Measurements from ENCODE around the gene TRIM65.

Gene TRIM65

GRCh38 chr17:75845058-75845711 lies 51.6 kb downstream of the TRIM65 start:
- no peak overlapping the region for H3K9ac ChIP-seq (ENCODE audit: low read depth, low read length)
- H3K27me3 ChIP-seq (ENCODE audit: control insufficient read depth, insufficient read depth, low read length) = no peaks in the 10 kb centered on the region
- H3K4me2 ChIP-seq (ENCODE audit: low read length) = no peak overlapping the region
- H3K4me3 ChIP-seq (ENCODE audit: low read length) = no peak overlapping the region
- peaks cover 27% of the 10 kb centered on the region for H3K4me1 ChIP-seq (ENCODE audit: control insufficient read depth, insufficient read depth, low read length)
- no peaks in the 10 kb centered on the region for H3K9me3 ChIP-seq (replicated peaks; ENCODE audit: low read length)
- H3K36me3 ChIP-seq (ENCODE audit: insufficient read depth, low read length) = peaks cover 39% of the 10 kb centered on the region

GRCh38 chr17:75844530-75845057 lies 52.2 kb downstream of the TRIM65 start:
- Histone ChIP-seq H3K9ac (ENCODE audit: low read depth, low read length) (no peak overlapping the region), H3K4me2 (ENCODE audit: low read length) (no peak overlapping the region), H3K27me3 (ENCODE audit: control insufficient read depth, insufficient read depth, low read length) (no peaks in the 10 kb centered on the region), H3K4me1 (ENCODE audit: control insufficient read depth, insufficient read depth, low read length) (peaks cover 26% of the 10 kb centered on the region), H3K4me3 (ENCODE audit: low read length) (no peak overlapping the region), H3K36me3 (ENCODE audit: insufficient read depth, low read length) (peaks cover 36% of the 10 kb centered on the region), H3K9me3 (replicated peaks; ENCODE audit: low read length) (no peaks in the 10 kb centered on the region)

- no peak within 1 kb of the TSS for H3K9ac ChIP-seq (ENCODE audit: low read depth, low read length)
- H3K4me2 ChIP-seq (ENCODE audit: low read length) = no peak within 1 kb of the TSS
- H3K9me3 ChIP-seq (replicated peaks; ENCODE audit: low read length) = no peaks in the 10 kb centered on the region
- peaks cover 21% of the 10 kb centered on the region for H3K4me1 ChIP-seq (ENCODE audit: control insufficient read depth, insufficient read depth, low read length)
- H3K27me3 ChIP-seq (ENCODE audit: control insufficient read depth, insufficient read depth, low read length) = no peaks in the 10 kb centered on the region
- H3K36me3 ChIP-seq (ENCODE audit: insufficient read depth, low read length) = peaks cover 28% of the 10 kb centered on the region
- H3K4me3 ChIP-seq (ENCODE audit: low read length) = no peak within 1 kb of the TSS
These were observed 52.9 kb downstream of the TRIM65 start, which contains the start of gene UNC13D for GRCh38 chr17:75843577-75844529. Gene UNC13D, minus strand, starts transcription at chr17:75844404. Its CDS starts 67 bp downstream, at chr17:75844337.

GRCh38 chr17:75842963-75843576 lies 53.7 kb downstream of the TRIM65 start:
- H3K4me2 ChIP-seq (ENCODE audit: low read length) = no peak overlapping the region
- peaks cover 20% of the 10 kb centered on the region for H3K36me3 ChIP-seq (ENCODE audit: insufficient read depth, low read length)
- H3K4me1 ChIP-seq (ENCODE audit: control insufficient read depth, insufficient read depth, low read length) = peaks cover 16% of the 10 kb centered on the region
- no peak overlapping the region for H3K9ac ChIP-seq (ENCODE audit: low read depth, low read length)
- H3K27me3 ChIP-seq (ENCODE audit: control insufficient read depth, insufficient read depth, low read length) = no peaks in the 10 kb centered on the region
- H3K9me3 ChIP-seq (replicated peaks; ENCODE audit: low read length) = no peaks in the 10 kb centered on the region
- H3K4me3 ChIP-seq (ENCODE audit: low read length) = no peak overlapping the region

- no peak overlapping the region for H3K9ac ChIP-seq (ENCODE audit: low read depth, low read length)
These were observed 54.3 kb downstream of the TRIM65 start for GRCh38 chr17:75842411-75842810.

GRCh38 chr17:75840799-75841164 lies 56.0 kb downstream of the TRIM65 start:
- Histone ChIP-seq H3K4me1 (ENCODE audit: control insufficient read depth, insufficient read depth, low read length) (peaks cover 12% of the 10 kb centered on the region), H3K4me2 (ENCODE audit: low read length) (no peak overlapping the region), H3K9me3 (replicated peaks; ENCODE audit: low read length) (no peaks in the 10 kb centered on the region), H3K27me3 (ENCODE audit: control insufficient read depth, insufficient read depth, low read length) (peaks cover under 1% of the 10 kb centered on the region), H3K9ac (ENCODE audit: low read depth, low read length) (no peak overlapping the region), H3K4me3 (ENCODE audit: low read length) (no peak overlapping the region), H3K36me3 (ENCODE audit: insufficient read depth, low read length) (peaks cover under 1% of the 10 kb centered on the region)

More at GRCh38 chr17:75842411-75842810, 54.3 kb downstream of the TRIM65 start:
- Histone ChIP-seq H3K9me3 (replicated peaks; ENCODE audit: low read length) (no peaks in the 10 kb centered on the region), H3K4me2 (ENCODE audit: low read length) (no peak overlapping the region), H3K4me3 (ENCODE audit: low read length) (no peak overlapping the region), H3K36me3 (ENCODE audit: insufficient read depth, low read length) (peaks cover 14% of the 10 kb centered on the region), H3K4me1 (ENCODE audit: control insufficient read depth, insufficient read depth, low read length) (peaks cover 16% of the 10 kb centered on the region), H3K27me3 (ENCODE audit: control insufficient read depth, insufficient read depth, low read length) (no peaks in the 10 kb centered on the region)

GRCh38 chr17:75839942-75840798 lies 56.6 kb downstream of the TRIM65 start:
- Histone ChIP-seq H3K36me3 (ENCODE audit: insufficient read depth, low read length) (no peaks in the 10 kb centered on the region), H3K9ac (ENCODE audit: low read depth, low read length) (no peak overlapping the region), H3K4me2 (ENCODE audit: low read length) (no peak overlapping the region), H3K9me3 (replicated peaks; ENCODE audit: low read length) (no peaks in the 10 kb centered on the region), H3K4me1 (ENCODE audit: control insufficient read depth, insufficient read depth, low read length) (peaks cover 5% of the 10 kb centered on the region), H3K27me3 (ENCODE audit: control insufficient read depth, insufficient read depth, low read length) (peaks cover 3% of the 10 kb centered on the region), H3K4me3 (ENCODE audit: low read length) (no peak overlapping the region)
